GM12891 (cell line): Measurements from ENCODE around the gene ELMO1.

ENCODE experiments used
- POLR2A ChIP-seq: IDR thresholded peaks from 2 replicates; pipeline ENCODE4 v1.6.1; 2011; ENCODE audit warnings: low read depth, low read length, control low read depth
- POLR2AphosphoS5 ChIP-seq: IDR thresholded peaks from 2 replicates; pipeline ENCODE4 v1.6.1; 2011; ENCODE audit warnings: low read depth, low read length, control low read depth
- SPI1 ChIP-seq: IDR thresholded peaks from 2 replicates; pipeline ENCODE4 v1.6.1; 2011; ENCODE audit warnings: low read depth, low read length, control low read depth
- TAF1 ChIP-seq: IDR thresholded peaks from 2 replicates; pipeline ENCODE4 v1.6.1; 2011; ENCODE audit warnings: low read depth, low read length, control low read depth

- TF ChIP-seq TAF1 (no peak), POLR2AphosphoS5 (no peak), POLR2A (no peak), SPI1 (no peak)
Measured at GRCh38 chr7:36896418-36896817, 552.2 kb downstream of the ELMO1 start.
